Inflammatory macrophage (primary cell): Measurements from ENCODE around the gene APOC1.
"Not testable (repeated sequence)": the region's sequence is repeated elsewhere in the genome, so short reads cannot be mapped to it uniquely, and the experiment has no call there.

Experiments used
- DNase-seq, 2 donors: peaks; one replicate each; pipeline ENCODE4 v3.0.0-alpha.2; 2020 to 2022

Gene APOC1

DNA sequence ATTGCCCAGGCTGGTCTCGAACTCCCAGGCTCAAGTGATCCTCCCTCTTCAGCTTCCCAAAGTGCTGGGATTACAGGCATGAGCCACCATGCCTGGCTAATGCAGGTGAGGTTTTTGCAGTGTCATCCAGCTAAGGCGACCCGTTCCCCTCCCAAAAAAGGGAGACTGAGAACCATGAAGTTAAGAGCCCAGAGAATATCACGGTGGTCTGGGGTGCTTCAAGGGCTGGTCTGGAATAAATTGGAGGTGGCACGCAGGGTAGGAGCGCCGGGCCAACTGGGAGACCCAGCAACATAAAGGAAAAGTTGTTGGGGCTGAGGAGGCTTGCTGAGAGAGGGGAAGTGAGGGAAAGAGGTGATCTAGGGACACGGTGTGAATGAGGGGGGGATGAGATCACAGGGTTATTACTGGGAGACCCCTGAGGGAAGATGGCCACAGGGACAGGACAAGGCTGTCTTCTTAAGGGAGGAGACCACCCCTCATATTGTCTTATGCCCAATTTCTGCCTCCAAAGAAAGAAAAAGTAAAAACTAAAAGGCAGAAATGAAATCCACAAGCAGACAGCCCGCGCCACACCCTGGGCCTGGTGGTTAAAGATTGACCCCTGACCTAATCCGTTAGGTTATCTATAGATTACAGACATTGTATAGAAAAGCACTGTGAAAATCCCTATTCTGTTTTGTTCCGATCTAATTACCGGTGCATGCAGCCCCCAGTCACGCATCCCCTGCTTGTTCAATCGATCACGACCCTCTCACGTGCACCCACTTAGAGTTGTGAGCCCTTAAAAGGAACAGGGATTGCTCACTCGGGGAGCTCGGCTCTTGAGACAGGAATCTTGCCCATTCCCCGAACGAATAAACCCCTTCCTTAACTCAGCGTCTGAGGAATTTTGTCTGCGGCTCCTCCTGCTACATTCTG, 636 bp upstream of the APOC1 start:
- DNase-seq = peak in 1 of 2 donors; percentile 22

DNA sequence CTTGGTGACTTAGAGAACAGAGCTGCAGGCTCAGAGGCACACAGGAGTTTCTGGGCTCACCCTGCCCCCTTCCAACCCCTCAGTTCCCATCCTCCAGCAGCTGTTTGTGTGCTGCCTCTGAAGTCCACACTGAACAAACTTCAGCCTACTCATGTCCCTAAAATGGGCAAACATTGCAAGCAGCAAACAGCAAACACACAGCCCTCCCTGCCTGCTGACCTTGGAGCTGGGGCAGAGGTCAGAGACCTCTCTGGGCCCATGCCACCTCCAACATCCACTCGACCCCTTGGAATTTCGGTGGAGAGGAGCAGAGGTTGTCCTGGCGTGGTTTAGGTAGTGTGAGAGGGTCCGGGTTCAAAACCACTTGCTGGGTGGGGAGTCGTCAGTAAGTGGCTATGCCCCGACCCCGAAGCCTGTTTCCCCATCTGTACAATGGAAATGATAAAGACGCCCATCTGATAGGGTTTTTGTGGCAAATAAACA, 9.9 kb downstream of the APOC1 start:
- DNase-seq = peak in 1 of 2 donors; percentile 49

DNA sequence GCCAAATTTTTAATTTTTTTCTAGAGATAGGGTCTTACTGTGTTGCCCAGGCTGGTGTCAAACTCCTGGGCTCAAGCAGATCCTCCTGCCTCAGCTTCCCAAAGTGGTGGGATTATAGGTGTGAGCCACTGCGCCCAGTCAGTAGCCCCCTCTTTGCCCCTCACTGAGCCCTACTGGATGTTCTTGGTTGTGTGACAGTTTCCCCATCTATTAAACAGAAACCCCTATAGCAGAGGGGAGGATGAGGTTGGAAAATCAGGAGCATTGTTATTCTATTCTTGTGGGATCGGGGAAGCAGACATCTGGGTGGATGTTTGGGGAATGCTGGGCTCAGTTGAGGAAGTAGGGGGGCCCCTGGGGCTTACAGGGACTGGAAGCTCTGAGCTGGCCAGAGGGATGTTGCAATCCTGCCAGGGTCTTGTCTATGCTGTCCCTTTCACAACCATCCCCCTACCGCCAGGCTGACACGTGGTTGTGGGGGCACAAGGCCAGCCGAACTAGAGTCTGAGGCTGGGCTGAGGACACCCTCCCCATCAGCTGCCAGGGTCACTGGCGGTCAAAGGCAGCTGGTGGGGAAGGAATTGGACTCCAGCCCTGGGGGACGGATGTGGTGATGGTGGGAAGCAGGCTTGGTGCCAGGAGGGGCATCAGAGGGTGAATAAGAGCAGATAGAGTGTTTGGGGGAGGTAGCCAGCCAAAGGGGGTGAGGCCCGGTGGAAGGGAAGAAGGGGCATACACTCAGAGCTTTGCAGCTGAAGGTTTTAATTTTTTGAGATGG, 10.9 kb downstream of the APOC1 start:
- DNase-seq = peak; percentile 90 to 94

DNA sequence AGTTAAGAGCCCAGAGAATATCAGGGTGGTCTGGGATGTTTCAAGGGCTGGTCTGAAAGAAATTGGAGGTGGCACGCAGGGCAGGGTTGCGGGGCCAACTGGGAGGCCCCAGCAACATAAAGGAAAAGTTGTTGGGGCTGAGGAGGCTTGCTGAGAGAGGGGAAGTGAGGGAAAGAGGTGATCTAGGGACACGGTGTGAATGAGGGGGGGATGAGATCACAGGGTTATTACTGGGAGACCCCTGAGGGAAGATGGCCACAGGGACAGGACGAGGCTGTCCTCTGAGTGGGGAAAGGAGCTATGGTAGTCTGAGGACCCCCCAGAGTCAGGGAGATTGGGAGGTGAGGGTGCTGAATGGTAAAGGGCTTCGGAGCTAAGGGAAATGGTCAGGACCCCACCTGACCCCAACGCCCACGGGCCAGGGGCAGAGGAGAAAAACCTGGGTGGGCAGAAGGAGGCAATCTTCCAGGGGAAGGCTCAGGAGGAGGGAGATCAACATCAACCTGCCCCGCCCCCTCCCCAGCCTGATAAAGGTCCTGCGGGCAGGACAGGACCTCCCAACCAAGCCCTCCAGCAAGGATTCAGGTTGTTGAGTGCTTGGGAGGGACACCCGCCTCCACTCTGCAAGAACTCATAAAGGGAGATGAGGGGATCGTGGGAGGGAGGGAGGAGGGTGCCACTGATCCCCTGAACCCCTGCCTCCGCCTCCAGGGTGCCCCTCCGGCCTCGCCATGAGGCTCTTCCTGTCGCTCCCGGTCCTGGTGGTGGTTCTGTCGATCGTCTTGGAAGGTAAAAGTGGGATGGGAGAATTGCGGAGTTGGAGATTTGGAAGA, 12.1 kb downstream of the APOC1 start:
- DNase-seq = not testable (repeated sequence)

DNA sequence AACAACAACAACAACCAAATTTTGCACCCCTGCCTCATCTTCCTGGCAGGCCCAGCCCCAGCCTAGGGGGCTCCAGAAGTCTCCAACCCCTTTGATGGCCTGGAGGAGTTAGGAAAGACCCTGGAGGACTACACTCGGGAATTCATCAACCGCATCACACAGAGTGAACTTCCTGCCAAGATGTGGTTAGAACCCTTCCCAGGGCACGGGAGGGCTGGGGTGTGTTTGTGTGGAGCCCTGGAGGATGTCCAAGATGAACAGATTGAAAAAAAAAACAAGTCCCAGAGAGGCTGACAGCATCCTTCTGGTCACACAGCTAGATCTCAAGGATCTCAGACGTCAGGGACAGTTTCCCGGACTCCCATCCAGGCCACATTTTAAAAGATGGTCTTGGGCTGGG, 13.3 kb downstream of the APOC1 start:
- no peak for DNase-seq

DNA sequence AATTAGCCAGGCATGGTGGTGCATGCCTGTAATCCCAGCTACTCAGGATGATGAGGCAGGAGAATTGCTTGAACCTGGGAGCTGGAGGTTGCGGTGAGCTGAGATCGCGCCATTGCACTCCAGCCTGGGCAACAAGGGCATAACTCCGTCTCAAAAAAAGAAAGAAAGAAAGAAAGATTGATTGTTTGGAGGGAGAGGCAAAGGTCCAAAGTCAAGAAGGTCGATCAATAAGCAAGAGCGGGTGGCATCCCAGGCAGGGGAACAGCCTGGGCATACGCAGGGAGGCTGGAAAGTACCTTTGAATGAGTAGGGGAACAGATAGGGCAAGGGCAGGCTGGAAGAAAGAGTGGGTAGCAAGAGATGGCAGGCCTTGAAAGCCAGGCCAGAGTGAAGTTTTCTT, 15.7 kb downstream of the APOC1 start:
- DNase-seq = no peak

DNA sequence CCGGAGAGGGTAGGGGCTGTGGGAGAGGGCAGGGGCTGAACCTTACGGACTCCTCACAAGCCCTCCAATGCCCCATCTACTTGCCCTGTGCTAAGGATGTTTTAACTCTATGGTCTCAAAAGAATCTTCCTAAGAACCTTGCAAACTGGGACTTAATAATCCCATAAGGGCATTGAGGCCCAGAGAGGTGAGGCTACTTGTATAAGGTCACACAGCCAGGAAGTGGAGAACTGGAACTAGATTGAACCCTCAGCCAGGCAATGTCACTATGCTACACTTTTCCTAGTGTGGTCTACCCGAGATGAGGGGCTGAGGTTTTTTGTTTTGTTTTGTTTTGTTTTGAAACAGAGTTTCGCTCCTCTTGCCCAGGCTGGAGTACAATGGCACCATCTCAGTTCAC, 17.1 kb downstream of the APOC1 start:
- no peak for DNase-seq

DNA sequence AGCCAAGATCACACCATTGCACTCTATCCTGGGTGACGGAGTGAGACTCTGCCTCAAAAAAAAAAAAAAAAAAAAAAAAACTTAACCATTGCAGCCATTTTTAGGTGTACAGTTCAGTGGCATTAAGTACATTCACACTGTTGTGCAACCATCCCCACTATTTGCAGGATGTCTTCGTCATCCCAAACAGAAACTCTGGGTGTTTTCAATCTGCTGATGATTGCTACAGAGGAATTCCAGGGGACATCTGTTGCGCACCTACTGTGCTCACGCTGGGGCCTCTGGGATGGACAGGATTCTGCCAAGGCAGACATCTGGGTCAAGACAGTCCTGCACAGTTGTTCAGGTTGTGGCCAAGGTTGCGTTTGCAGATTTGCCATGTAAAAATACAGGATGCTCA, 25.3 kb downstream of the APOC1 start:
- peak; percentile 22 to 49 for DNase-seq

DNA sequence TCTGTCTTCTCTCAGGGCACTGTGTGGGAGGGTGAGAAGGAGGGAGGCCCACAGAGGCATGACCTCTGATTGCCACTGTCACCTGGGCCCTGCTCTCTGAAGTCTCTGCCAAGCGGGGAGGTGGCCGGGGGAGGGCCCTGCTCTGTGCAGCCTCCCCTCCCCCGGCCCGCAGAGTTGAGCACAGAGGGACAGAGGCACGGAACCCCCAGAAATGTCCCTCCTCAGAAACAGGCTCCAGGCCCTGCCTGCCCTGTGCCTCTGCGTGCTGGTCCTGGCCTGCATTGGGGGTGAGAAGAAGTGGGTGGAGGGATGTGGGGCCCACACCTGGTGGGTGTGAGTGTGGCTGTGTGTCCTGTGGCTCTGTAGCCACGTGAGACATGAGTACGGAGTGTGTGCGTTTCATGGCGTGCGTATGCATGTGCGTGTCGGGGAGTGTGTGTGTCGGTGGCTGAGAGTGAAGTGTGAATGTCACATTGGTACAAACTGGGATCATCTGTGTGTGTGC, 27.7 kb downstream of the APOC1 start, which contains the start of gene APOC4:
TSS of gene APOC4 (plus strand) at position 171 of the 505 bp plus-strand sequence. CDS start at position 212, 41 bp downstream.
- no peak for DNase-seq

DNA sequence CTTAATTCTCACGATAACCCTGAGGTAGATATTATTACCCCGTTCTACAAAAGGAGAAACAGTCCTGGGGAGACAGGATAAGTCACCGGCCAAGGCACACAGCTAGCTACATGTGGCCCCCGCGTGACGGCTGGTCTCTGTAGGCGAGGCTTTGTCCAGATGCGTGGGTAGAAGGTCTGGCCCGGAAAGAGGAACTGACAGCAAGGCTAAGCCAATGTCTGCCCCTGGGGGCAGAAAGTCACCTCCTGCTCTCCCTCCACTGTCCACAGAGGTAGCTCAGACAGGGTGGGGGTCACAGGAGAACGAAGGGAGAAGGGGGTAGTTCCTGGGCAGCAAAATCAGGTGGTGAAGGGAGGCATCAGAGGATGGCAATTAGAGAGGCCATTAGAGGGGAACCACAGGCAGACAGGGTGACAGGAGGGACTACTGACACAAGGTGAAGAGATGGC, 29.4 kb downstream of the APOC1 start:
- DNase-seq = peak; percentile 98 to 99

DNA sequence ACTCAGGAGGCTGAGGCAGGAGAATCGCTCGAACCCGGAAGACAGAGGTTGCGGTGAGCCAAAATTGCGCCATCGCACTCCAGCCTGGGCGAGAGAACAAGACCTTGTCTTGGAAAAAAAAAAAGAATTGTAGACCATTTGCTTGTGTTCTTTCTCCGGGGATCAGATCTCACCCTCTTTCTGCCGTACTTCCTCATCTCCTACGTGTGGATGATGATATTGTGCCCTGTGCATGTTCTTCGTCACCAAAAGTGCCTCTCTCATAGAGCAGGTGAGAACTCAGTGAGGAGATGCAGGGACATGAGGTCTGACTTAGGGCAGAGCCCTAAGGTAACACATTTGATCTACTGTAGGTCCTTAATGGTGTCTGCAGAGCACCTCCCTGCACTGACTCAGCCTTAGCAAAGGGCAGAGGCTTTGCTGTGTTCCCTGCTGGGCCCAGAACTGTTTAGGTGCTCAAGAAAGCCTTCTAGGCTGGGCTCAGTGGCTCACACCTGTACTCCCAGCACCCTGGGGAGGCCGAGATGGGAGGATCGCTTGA, 32.7 kb downstream of the APOC1 start:
- peak; percentile 33 to 71 for DNase-seq

DNA sequence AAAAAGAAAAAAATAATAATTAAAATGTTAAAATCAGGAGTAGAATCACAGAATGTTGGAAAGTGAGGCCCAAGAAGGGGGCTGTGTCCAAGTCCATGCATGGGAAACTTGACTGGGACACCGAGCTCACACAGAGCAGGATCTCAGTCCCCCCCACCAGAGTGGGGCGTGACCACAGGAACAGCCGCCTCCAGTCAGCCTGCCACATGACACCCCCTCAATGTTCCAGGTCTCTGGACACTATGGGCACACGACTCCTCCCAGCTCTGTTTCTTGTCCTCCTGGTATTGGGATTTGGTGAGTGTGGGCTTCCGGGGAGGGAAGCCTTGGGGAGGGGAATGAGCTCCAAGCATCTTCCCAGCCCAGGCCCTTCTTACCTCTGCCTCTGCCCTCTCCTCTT, 33.8 kb downstream of the APOC1 start:
- peak in 1 of 2 donors; percentile 36 for DNase-seq

DNA sequence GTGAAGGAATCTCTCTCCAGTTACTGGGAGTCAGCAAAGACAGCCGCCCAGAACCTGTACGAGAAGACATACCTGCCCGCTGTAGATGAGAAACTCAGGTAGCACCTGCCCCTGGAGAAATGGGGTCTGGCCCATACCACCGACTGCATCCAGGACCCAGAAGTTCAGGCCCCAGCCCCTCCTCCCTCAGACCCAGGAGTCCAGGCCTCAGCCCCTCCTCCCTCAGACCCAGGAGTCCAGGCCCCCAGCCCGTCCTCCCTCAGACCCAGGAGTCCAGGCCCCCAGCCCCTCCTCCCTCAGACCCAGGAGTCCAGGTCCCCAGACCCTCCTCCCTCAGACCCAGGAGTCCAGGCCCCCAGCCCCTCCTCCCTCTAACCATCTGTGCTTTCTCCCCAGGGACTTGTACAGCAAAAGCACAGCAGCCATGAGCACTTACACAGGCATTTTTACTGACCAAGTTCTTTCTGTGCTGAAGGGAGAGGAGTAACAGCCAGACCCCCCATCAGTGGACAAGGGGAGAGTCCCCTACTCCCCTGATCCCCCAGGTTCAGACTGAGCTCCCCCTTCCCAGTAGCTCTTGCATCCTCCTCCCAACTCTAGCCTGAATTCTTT, 34.5 kb downstream of the APOC1 start:
- no peak for DNase-seq

DNA sequence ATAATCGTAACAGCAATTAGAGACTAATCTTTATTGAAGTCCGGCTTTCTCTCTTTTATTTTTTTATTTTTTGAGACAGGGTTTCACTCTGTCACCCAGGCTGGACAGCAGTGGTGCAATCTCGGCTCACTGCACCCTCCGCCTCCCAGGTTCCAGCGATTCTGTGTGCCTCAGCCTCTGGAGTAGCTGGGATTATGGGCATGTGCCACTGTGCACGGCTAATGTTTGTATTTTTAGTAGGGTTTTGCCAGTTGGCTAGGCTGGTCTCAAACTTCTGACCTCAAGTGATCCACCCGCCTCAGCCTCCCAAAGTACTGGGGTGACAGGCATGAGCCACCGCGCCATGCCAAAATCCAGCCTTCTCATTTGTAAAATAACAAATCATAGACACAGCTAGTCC, 35.1 kb downstream of the APOC1 start:
- DNase-seq = no peak

DNA sequence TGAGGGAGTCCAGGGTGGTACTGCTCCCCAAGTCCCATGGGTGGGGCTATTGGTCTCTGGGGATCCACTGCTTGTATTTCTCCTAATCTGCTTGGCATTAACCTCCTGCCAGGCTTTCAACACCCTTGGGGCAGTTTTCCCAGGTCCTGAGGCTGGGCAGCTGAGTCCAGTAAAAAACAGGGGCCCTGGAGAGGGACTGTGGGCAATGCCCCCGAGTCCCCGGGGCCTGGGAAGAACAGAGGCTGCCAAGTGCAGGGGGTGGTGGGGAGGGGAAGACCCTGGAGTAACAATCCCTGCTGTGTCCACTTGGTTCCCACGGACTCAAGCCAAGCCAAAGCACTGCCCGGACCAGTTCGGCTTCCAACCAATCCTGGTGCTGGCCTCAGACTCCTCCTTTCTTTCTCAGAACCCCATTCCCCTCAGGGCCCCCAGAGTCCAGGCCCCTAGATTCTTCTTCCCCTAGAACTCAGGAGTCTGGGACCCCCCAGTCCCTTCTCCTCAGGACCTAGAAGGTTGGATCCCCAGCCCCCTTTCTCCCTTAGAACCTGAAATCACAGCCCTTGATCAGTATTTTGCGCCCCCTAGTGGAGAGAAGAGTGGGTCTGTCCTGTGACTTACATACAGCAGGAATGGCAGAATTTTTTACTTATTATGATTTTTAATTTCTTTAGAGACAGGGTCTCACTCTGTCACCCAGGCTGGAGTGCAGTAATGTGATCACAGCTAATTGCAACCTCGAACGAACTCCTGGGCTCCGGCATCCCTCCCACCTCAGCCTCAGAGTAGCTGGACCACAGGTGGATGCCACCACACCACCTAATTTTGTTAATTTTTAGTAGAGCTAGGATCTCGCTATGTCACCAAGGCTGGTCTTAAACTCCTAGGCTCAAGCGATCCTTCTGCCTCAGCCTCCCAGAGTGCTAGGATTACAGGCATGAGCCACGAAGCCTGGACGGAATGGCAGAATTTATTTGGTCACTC, 37.1 kb downstream of the APOC1 start:
- peak; percentile 74 to 81 for DNase-seq

DNA sequence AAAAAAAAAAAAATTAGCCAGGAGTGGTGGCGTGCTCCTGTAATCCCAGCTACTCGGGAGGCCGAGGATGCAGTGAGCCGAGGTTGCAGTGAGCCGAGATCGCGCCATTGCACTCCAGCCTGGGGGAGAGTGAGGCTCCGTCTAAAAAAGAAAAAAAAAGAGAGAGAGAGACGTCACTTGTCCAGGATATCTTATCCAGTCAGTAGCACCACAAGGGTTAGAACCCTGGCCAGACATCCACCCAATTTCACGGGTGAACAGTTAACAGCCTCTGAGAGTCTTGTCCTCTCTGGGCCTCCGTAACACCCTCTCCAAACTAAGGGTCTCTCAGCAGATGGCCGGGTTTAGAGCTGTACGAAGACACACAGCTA, 39.9 kb downstream of the APOC1 start:
- no peak for DNase-seq

DNA sequence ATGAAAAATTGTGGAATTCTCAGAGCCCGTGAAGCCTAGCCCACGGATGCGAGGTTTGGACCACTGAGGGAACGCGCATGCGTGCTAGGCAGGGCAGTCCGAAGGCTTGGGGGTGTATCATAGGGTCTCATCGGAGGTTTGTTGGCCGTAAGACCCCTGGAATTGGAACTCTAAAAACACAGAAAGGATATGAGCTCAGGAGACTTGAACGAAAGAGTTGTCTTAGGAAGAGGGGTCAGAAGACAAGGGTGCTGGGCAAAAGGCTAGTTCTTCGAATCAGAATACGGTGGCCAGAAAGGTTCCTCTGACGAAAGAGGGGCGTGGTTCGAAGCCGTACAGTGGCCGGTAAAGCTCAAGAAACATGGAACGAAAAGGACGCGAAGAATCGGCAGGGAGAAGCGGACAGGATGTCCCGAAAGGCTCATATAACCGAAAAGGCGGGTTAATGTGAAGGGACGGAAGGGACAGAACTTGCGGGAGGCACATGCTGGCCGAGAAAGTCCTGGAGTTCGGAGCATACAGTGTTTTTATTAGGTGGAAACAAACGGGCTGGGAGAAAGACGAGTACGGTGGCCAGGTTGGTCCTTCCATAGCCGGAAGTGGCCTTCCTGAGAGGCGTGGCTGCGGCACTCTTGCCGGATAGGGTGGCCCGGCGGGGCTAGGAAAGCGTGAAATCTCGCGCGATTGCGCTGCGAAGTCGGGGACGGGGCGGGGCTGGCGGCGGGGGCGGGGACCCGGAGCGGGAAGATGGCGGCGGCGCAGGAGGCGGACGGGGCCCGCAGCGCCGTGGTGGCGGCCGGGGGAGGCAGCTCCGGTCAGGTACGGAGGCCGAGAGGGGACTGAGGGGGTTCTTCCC, 40.5 kb downstream of the APOC1 start, which contains the start of gene CLPTM1:
TSS of gene CLPTM1 (plus strand) at position 732 of the 856 bp plus-strand sequence. CDS start at position 748, 16 bp downstream.
- DNase-seq = peak; percentile 96 to 99

DNA sequence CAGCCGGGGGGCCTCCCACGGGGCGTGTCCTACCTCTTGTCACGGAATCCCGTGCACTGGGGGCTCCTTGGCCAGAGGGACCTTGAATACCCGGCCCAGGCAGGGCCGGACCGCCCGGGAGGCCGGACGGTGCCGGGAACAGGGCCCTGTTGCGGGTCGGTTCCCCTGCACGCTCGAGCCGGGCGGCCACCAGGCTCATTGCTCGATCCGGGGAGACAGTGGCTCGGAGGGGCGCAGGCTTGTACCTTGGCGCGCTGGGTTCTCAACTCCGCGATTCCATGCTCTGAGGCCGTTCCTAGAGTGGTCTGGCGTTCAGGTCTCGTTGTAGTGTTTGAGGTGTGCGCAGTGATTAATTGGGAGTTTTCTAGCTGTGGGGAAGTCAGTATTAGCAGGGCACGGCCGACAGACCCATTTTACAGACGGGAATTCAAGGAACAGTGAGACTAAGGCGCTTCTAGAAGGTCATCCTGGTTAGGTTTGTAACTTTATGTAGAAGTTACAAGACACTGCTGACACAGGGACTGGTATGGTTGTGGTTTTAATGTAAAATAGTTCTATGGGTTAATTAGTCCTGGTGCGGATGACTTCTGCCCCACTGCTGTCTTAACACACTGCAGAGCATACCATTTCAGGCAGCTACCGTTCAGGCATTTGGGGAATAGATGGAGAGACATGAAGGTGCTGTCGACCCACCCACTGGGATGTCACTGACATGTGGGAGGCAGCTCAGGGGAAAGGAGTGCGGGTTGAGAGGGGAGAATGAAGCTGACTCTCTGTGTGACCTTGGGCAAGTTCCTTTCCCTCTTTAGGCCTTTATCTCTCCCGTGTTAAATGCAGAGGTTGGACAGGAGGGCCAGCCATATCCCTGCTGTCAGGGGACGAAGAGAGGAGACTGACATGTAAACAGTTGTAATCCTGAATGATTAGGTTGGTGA, 41.4 kb downstream of the APOC1 start:
- no peak for DNase-seq
